OCI-LY1 (cell line): ENCODE results near the gene FILIP1.

Source experiments
- EZH2 ChIP-seq: fragments of 200-600 bp; sonication (generic), shearing (Covaris generic); IDR thresholded peaks from 2 replicates; pipeline ENCODE4 v1.8.0; 2017; ENCODE audit warnings: borderline replicate concordance, mixed run types, mild to moderate bottlenecking, antibody characterized with exemption, low read length, moderate library complexity, mixed read lengths
- TF ChIP-seq, protein P1 (sequence below): fragments of 200-600 bp; sonication (generic), shearing (Covaris generic); IDR thresholded peaks from 2 replicates; pipeline ENCODE4 v1.5.1; 2017; ENCODE audit warnings: mild to moderate bottlenecking, antibody characterized with exemption, low read length, moderate library complexity, mixed read lengths

DNA sequence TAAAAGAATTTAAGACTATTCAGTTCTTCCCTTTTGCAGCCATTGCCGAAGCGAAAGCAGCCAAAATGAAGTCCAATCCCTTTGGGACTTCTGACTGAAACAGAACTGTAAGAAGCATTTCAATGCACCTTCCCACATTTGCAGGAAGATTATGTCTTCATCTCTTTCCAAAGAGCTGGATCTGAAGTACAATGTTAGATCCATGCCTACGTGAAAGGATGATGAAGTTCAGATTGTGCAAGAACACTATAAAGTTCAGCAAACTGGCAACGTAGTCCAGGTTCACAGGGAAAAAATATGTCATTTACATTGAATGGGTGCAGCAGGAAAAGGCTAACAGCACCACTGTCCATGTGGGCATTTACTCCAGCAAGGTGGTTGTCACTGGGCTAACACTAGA, 6.0 kb upstream of the FILIP1 start:
- TF ChIP-seq, protein P1, sequence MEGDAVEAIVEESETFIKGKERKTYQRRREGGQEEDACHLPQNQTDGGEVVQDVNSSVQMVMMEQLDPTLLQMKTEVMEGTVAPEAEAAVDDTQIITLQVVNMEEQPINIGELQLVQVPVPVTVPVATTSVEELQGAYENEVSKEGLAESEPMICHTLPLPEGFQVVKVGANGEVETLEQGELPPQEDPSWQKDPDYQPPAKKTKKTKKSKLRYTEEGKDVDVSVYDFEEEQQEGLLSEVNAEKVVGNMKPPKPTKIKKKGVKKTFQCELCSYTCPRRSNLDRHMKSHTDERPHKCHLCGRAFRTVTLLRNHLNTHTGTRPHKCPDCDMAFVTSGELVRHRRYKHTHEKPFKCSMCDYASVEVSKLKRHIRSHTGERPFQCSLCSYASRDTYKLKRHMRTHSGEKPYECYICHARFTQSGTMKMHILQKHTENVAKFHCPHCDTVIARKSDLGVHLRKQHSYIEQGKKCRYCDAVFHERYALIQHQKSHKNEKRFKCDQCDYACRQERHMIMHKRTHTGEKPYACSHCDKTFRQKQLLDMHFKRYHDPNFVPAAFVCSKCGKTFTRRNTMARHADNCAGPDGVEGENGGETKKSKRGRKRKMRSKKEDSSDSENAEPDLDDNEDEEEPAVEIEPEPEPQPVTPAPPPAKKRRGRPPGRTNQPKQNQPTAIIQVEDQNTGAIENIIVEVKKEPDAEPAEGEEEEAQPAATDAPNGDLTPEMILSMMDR: no peak
- TF ChIP-seq EZH2: no peak
